RCC 7860 (cell line): ENCODE data around the gene CD2AP.
"Not testable (repeated sequence)": the region's sequence is repeated elsewhere in the genome, so short reads cannot be mapped to it uniquely, and the experiment has no call there.

ENCODE experiments used
- DNase-seq: peaks from one replicate; pipeline ENCODE4 v3.0.0-alpha.2; 2015; ENCODE audit warnings: low spot score
- FAIRE-seq: peaks from 2 replicates; lab custom pipeline; 2012; peaks lifted over from hg19 to GRCh38; lab: Jason Lieb, UNC

CD2AP gene

DNA sequence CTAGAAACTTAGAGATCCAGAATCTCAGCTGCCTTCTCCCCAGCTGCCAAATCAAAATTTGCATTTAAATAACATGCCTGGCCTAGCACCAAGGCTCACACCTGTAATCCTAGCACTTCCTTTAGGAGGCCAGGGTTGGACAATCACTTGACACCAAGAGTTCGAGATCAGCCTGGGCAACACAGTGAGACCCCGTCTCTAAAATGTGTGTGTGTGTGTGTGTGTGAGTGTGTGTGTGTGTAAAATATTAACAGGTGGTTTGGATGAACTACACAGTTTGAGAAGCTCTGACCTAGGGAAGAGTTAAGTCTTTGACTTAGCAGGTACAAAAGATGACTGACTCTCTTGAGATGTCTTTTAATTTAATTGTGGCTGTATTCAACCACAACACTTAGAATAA lies 20.2 kb upstream of the CD2AP start:
- DNase-seq (no peak), FAIRE-seq (no peak)

DNA sequence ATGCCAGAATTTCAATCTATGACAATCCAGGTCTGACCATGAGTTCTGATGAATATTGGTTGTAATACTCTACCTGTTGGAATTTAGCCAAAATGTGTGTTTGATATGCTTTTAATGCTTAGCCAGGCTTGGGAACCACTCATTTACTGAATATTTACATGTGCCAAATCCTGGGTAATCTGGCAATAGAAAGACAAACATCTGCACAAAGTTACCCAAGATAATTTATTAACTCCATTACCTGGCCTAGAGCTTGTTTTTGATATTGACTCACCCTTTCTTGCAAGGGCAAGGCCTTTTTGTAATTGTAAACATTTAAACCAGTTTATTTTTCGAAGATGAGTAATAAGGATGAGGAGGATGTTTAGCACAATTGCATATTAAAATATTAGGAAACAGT lies 13.5 kb upstream of the CD2AP start:
- DNase-seq (no peak), FAIRE-seq (no peak)

DNA sequence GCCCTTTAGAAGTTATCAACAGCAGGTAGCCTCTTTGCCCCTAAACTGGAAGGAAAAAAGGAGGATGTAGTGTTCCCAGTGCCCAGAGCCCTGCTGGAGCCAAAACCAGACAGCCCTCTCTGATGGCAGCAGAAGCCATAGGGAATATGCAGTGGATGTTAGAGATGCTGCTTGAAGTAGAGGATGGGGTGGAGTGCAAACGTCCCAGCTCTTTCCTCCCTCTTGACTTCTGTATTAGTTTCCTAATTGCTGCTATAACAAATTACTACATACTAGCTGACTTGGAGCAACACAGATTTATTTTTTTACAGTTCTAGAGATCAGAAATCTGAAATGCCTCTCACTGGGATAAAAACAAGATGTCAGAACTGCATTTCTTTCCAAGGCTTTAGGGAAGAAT lies 12.5 kb upstream of the CD2AP start:
- no peak for FAIRE-seq

DNA sequence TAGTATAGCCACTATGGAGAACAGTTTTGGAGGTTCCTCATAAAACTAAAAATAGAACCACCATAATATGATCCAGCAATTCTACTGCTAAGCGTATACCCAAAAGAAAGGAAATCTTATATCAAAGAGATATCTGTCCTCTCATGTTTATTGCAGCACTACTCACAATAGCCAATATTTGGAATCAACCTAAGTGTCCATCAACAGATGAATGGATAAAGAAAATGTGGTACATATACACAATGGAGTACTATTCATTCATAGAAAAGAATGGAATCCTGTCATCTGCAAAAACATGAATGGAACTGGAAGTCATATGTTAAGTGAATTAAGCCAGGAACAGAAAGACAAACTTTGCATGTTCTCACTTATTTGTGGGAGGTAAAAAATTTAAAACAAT lies 5.7 kb upstream of the CD2AP start:
- no peak for DNase-seq

More for the DNA sequence above, 12.5 kb upstream of the CD2AP start:
- DNase-seq: no peak

DNA sequence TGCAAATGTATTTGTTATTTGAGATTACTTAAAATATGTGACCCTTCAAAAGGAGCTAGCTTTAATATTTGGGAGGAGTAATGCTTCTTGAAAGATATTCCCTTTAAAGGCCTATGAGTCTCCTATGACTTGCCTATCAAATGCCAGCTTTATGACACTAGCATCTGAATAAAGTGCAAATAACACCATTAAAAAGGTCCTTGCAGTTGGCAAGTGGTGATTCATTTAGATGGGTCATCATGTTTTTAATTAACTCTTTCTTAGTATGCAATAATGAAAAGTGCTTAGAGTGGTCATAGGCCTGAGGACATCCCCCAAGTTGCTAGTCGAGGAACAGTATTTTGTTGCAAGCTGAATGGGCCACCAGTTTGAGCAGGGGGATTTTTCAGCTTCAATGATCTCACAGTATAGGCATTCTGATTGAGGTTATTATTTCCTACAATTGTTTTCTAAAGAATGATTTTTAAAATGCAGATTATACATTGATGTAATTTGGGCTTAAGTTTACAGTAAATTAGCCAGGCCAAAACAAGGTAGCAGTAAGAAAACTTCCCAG lies 3.7 kb upstream of the CD2AP start:
- DNase-seq (no peak), FAIRE-seq (no peak)

More for the DNA sequence above, 5.7 kb upstream of the CD2AP start:
- FAIRE-seq: no peak

DNA sequence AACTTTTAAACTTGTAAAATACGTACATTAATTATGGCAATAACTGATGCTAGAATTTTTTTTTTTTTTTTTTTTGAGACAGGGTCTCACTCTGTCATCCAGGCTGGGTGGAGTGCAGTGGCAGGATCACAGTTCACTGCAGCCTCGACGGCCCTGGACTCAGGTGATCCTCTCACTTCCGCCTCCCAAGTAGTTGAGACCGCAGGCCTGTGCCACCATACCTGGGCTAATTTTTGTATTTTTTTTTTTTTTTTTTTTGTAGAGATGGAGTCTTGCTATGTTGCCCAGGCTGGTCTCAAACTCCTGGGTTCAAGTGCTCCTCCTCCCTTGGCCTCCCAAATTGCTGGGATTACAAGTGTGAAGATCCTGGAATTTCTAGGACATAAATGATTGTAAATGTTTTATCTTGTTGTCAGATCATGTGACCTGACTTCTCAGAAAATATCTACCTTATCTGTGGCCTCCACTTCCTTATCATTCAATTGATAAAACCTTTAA lies 2.2 kb upstream of the CD2AP start:
- DNase-seq: no peak
- FAIRE-seq: no peak

DNA sequence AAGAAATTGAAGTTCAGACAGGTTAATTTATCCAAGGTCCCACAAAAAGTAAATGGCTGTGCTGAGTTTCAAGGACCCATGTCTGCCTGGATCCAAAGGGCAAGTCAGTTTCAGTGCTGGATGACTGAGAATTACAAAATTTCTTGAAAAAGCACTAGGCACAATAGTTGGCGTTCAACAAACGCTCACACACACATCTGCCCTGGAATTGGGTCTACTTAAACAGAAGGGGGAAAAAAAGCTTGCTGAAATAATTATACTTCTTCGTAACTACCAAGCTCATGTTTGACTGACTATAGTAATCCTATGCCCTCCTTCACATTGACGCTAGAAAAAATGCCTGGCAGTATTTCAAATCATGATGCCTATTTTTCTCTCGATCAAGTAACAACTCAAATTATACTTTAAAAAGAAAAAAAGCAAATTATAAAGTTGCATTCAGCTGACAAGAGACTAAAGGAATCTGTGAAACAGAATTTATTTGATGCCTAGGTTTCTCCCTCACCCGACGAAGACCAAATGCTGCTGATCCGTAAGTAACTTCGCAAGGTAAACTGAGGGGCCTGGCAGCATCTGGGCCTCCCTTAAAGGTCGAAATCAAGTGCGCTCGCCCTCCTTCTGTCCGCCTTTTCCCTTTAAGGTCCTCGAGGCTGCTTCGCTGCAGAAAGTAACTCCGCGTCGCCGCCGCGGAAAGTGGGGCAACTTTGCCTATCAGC lies 650 bp upstream of the CD2AP start:
- FAIRE-seq: no peak
- no peak for DNase-seq

DNA sequence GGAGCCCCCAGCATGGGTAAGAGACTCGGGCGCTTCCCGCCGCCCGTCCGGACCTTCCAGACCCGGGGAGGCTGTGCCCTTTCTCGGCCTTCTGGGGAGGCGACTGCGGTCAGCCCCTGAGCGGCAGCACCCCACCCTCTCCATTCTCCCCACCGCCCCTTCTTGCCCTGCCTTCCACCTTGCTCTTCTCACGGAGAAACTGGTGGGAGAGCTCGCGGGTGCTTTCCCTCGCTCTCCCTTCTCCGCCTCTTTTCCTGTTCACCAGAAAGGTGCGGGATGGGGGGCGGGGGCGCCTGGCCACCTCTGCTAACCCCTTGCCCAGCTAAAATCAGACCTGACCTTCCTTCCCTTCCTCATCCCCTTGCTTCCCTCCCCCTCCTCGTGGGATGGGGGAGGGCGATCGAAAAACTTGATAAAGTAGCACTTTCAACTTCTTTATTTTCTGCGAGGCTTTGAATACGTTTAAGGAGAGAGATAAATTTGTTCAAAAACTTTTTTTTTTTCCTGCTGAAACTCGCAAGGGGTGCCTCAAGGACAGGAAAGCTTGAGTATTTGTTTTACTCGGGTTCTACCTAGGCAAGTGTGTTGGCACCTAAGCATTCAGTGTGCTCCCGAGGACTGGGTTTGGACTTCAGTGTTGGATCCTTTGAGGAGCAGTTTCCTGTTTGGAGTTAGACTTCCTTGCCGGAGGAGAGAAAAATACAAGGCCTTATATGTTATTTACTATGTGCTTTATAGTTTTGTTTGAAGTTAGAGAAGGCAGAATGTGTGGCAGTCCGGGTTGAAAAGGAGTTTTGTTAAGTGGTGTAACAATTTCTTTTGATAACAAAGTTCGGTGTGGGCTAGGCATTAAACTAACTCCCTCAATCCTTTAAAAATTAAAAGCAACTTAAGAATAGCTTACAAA lies 897 bp downstream of the CD2AP start:
- FAIRE-seq: no peak

DNA sequence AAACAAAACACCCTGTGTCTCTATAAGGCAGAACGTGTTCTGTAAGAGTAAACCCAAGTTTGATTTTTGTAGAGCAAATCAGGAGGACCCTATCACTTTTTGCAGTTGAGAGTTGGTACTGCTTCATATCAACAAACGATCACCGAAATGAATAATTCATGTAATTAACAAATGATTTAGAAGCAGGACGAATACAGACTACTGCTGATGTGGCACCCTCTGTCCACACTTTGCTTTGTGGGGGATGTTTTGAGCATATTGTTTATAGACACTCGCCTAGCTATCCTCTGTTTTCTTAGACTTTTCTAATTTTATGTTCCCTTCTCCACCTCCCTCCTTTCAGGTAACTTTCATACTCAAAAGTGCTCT lies 1.5 kb downstream of the CD2AP start:
- DNase-seq (no peak), FAIRE-seq (no peak)

More for the DNA sequence above, 897 bp downstream of the CD2AP start:
- peak; percentile 31 for DNase-seq

DNA sequence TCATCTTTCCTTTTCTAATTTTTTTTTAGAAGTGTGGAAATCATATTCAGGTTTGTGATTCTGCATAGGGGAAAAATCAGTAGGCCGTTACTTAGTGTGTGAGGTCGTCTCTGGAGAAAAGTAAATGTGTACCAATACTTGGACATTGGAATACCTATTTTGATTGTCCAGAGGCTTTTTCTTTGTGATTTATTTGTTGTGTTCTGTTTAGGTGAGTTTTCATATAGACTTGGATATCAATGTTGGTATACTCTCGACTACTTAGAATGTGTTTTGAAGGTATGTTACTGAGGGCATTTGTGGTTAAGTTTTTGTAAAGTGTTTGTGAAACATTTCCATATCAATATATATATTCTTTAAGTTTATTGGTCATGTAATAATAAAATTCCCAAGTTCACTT lies 2.3 kb downstream of the CD2AP start:
- DNase-seq: no peak
- FAIRE-seq: no peak

DNA sequence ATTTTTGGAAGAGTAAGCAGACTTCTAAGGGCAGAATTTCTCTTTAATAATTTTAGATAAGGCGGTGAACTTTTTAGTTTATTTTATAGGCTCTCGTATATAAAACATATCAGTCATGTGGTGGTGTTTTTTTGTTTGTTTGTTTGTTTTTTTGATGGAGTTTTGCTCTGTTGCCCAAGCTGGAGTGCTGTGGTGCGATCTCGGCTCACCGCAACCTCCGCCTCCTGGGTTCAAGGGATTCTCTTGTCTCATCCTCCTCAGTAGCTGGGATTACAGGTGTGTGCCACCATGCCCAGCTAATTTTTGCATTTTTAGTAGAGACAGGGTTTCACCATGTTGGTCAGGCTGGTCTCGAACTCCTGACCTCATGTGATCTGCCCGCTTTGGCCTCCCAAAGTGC lies 3.6 kb downstream of the CD2AP start:
- not testable (repeated sequence) for DNase-seq, FAIRE-seq

DNA sequence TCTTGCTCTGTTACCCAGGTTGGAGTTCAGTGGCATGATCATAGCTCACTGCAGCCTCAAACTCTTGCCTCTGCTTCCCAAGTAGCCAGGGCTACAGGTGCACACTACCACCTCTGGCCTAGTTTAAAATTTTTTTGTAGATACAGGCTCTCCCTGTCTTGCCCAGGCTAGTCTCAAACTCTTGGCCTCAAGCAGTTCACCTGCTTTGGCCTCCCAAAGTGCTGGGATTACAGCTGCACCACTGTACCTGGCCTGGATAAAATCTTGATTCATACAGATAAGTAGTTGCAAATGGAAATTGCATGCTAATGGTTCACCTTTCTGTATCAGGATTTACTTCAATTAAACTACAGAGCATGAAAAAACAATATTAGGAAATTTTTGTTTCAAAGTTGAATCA lies 4.2 kb downstream of the CD2AP start:
- FAIRE-seq (no peak), DNase-seq (no peak)

DNA sequence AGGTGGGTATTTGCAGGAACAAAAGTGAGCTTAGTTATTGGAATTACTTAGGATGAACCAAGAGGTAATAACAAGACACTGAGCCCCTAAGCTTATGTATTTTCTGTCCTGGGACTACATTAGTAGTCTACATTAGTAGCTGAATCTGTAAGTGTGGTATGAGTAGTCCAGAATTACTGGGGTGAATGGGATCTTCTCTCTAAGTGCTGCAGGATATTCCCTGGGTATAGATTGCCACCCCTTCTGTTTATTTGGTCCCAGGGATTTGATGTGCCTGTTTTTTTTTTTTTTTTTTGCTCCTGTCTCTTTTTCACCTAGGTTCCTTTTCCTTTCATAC lies 5.9 kb downstream of the CD2AP start:
- FAIRE-seq: no peak
- DNase-seq: no peak

DNA sequence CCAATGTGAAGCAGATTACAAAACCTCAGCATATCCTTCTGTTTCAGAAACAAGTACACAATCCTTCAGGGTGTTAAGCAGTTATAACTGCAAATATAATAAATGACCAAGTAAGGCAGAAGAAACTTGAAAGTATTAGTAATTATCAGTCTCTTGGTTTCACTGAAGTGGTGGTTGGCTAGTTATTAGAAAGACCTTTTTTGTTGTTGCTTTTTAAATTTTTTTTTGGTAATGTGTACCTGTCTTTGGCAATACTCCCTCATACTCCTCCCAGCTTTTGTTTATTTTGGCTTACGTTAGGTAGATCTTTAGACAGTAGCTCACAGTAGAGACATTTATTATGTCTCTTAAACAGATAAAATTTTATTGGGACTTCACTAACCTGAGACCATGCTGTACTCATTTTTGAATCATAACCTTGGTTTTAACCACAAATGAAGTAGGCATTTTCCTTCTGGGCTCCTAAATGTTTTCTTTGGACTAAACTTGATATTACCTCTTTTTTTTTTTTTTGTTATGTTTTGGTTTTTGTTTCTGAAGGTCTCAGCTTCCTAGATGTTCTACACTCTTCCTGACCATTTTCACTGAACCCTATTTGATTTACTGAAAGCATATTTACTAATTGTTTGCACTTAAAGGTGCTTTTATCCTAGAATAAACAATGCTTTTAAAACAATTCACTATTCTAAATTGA lies 6.4 kb downstream of the CD2AP start:
- DNase-seq: peak; percentile 65
- FAIRE-seq: no peak

DNA sequence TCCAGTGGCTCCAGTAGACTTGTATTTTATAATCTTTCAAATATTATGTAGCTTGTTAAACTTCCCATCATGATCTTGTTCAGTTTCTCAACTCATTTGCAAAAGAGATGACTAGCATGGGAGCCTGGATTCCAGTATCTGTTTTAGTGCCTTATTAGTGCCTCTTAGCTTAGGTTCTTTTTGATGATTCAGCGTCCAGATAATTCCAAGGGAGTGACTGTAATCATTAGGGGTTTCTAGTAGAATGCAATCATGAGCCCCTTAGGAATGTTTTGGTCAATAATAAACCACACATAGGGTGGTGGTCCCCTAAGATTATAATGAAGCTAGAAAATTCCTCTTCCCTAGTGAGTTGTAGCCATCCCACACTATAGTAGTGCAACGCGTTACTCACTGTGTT lies 7.0 kb downstream of the CD2AP start:
- peak; percentile 91 for FAIRE-seq
- DNase-seq: peak; percentile 93

DNA sequence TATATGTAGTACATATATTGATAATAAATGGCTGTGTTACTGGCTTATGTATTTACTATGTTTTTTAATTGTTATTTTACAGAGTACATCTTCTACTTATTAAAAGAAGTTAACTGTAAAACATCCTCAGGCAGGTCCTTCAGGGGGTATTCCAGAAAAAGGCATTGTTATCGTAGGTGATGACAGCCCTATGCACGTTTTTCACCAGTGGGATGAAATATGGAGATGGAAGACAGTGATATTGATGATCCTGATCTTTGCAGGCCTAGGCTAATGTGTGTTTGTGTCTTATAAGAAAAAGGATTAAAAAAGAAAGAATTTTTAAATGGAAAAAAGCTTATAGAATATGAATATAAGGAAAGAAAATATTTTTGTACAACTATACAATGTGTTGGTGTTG lies 7.5 kb downstream of the CD2AP start:
- DNase-seq (no peak), FAIRE-seq (no peak)

DNA sequence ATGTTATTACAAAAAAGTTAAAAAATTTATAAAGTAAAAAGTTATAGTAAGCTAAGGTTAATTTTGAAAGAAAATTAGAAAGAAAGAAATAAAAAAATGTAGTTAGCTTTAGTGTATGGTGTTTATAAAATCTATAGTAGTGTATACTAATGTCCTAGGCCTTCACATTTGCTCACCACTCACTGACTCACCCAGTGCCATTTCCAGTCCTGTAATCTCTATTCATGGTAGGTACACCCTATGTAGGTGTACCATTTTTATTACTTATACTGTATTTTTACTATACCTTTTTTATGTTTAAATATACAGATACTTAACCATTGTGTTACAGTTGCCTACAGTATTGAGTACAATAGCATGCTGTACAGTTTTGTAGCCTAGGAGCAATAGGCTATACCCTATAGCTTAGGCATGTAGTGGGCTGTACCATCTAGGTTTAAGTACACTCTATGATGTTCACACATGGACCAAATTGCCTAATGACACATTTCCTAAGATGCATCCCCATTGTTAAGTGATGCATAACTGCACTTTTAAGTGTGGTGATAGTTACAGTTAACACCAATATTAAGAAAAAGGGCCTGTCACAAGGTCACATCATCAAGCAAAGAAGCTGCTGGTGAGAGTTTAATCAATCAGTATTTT lies 8.0 kb downstream of the CD2AP start:
- FAIRE-seq (peak; percentile 56), DNase-seq (peak; percentile 33)

DNA sequence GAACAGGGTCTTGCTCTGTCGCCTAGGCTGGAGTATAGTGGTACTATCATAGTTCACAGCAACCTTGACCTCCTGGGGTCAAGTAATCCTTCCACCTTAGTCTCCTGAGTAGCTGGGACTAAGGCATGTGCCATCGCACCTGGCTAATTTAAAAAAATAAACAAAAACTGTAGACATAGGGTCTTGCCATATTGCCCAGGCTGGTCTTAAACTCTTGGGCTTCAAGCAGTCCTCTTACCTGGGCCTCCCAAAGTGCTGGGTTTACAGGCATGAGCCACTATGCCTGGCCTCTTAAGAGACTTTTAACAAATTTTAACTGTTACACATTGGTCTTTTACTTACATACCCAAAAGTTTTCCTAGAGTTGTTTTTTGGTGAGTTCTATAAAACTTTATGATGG lies 12.4 kb downstream of the CD2AP start:
- no peak for FAIRE-seq
- DNase-seq: no peak

DNA sequence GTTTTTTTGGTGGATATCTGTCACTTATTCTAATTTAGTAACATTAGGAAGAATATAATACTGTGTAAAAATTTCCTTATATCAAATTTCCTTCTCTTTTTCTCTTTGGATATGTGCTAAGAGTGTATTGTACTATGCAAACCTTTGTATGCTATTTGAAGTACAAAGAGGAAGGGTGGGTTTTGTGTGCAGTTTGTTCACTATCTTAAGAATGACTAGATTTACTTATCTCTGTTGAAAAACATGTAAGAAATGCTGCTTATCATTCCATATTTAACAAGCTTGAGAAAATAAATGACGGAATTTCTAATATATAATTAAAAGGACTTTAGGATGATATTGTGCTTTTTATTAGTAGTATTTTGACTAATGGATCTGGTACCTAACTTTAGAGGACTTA lies 13.1 kb downstream of the CD2AP start:
- no peak for DNase-seq
- no peak for FAIRE-seq

DNA sequence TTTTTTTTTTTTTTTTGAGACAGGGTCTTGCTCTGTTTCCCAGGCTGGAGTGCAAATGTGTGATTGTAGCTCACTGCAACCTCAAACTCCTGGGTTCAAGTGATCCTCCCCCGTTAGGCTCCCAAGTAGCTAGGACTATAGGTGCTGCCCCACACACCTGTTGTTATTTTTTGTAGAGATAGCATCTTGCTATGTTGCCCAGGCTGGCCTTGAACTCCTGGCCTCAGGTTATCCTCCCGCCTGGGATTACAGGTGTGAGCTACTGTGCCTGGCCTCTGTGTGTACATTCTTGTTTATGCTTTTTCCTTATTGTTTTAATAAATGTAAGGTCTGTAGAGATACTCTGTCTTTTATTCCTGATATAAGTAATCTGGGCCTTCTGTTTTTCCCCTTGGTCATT lies 14.8 kb downstream of the CD2AP start:
- no peak for FAIRE-seq
- no peak for DNase-seq

DNA sequence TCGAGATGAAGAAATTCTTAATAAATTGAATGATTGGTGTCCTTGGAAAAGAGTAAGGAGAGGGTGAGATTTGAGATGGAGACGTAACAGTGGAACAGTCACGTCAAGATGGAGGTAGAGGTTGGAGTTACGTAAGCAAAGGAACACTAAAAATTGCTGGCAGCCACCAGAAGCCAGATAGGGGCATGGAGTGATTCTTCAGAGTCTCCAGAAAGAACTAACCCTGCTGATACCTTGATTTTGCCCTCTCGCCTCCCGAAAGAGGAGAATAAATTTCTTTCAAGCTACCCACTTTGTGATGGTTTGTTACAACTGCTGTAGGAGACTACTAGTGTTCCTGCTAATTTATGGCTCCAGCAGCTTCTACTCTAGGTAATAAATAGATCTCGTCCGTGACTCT lies 17.6 kb downstream of the CD2AP start:
- DNase-seq: no peak
- no peak for FAIRE-seq
